HEK293T (cell line): ENCODE results near the gene ERC2.
"Not testable (repeated sequence)": the region's sequence is repeated elsewhere in the genome, so short reads cannot be mapped to it uniquely, and the experiment has no call there.

ENCODE experiments used
- FOXM1 ChIP-seq: fragments of 450-650 bp; IDR thresholded peaks from 2 replicates; pipeline ENCODE4 v1.6.1; 2017; ENCODE audit warnings: mild to moderate bottlenecking, borderline replicate concordance
- PKNOX1 ChIP-seq: fragments of 450-650 bp; IDR thresholded peaks from 2 replicates; pipeline ENCODE4 v1.6.1; 2016
- TARDBP ChIP-seq: fragments of 450-650 bp; IDR thresholded peaks from 2 replicates; pipeline ENCODE4 v1.6.1; 2016

DNA sequence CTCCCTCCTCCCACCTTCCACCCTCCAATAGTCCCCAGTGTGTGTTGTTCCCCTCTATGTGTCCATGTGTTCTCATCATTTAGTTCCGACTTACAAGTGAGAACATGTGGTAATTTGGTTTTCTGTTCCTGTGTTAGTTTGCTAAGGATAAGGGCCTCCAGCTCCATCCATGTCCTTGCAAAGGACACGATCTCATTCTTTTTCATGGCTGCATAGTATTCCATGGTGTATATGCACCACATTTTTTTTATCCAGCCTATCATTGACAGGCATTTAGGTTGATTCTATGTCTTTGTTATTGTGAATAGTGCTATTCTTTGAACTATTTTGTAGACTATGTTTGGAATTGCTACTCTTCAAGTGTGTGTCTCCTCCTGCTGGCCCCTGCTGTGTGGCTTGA lies 206.4 kb downstream of the ERC2 start:
- TF ChIP-seq TARDBP, FOXM1, PKNOX1: not testable (repeated sequence)
